Fibroblast of mammary gland (primary cell): ENCODE measurements around the gene ATXN2.
"Not testable (repeated sequence)": the region's sequence is repeated elsewhere in the genome, so short reads cannot be mapped to it uniquely, and the experiment has no call there.

Experiments used
- DNase-seq: peaks from one replicate; pipeline ENCODE4 v3.0.0-alpha.2; 2010; ENCODE audit warnings: low read depth
- H3K4me3 ChIP-seq: 2 replicates; pipeline ENCODE4 v1.5.1; 2011; ENCODE audit warnings: low read depth, mild to moderate bottlenecking, low read length, moderate library complexity; ENCODE audit not compliant: control insufficient read depth
- CTCF ChIP-seq: conservative IDR thresholded peaks from 2 replicates; pipeline ENCODE4 v1.5.1; 2011; ENCODE audit warnings: low read depth, low read length, inconsistent platforms; ENCODE audit not compliant: control insufficient read depth, insufficient read depth

Gene ATXN2

GRCh38 chr12:111588010-111588409, 11.1 kb downstream of the ATXN2 start:
- no peak for DNase-seq
- H3K4me3 ChIP-seq, result no peak overlapping the region
- TF ChIP-seq CTCF, result no peak

GRCh38 chr12:111586986-111587385, 12.1 kb downstream of the ATXN2 start:
- no peak for TF ChIP-seq CTCF
- no peak overlapping the region for H3K4me3 ChIP-seq
- DNase-seq, result no peak

GRCh38 chr12:111585690-111586089, 13.4 kb downstream of the ATXN2 start:
- DNase-seq, result no peak
- TF ChIP-seq CTCF, result no peak
- H3K4me3 ChIP-seq, result no peak overlapping the region

GRCh38 chr12:111584959-111585358, 14.2 kb downstream of the ATXN2 start:
- no peak for DNase-seq
- no peak for TF ChIP-seq CTCF
- no peak overlapping the region for H3K4me3 ChIP-seq

GRCh38 chr12:111583506-111583905, 15.6 kb downstream of the ATXN2 start:
- not testable (repeated sequence) for H3K4me3 ChIP-seq, DNase-seq

- no peak for DNase-seq
- no peak overlapping the region for H3K4me3 ChIP-seq
- no peak for TF ChIP-seq CTCF
Measured at GRCh38 chr12:111582133-111582747, 16.9 kb downstream of the ATXN2 start.

GRCh38 chr12:111581434-111582132, 17.5 kb downstream of the ATXN2 start:
- no peak for DNase-seq
- no peak overlapping the region for H3K4me3 ChIP-seq
- no peak for TF ChIP-seq CTCF
